Ovary (tissue), 3 donors: Measurements from ENCODE around the gene PMM2.

ENCODE experiments used
- POLR2A ChIP-seq: fragments of 450-650 bp; IDR thresholded peaks from one replicate; pipeline ENCODE4 v1.6.1; 2017; ENCODE audit warnings: antibody characterized with exemption, mild to moderate bottlenecking, moderate library complexity
- TF ChIP-seq, protein P1 (sequence below), 3 donors: fragments of 450-650 bp in 2 of 3; fragments of 200-600 bp in 1 of 3; IDR thresholded peaks; one replicate each; pipeline versions ENCODE4 v1.5.1 to v1.8.0; 2016 to 2022; ENCODE audit warnings: antibody characterized with exemption in 3 of 3, mild to moderate bottlenecking in 1 of 3
- donor health status: DM: no; HTN: no; CAD: no.

DNA sequence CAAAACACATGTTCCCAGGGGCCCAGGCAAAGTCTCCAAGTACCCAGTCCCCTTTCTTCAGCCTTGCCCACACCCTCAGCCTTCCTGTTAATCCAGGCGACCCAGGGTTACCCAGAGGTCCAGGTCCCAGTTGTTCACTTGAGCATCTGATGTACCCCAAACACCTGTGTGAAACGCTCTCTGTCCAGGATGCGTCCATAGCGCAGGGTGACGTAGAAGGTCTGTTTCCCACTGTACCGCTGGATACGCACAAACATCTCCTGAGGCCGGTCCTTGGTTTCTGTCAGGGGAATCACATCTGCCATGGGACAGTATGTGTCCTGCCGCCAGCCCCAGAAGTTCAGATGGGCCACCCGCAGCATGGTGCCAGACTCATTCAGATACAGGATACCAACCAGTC lies 1.8 kb upstream of the PMM2 start:
- TF ChIP-seq, protein P1, sequence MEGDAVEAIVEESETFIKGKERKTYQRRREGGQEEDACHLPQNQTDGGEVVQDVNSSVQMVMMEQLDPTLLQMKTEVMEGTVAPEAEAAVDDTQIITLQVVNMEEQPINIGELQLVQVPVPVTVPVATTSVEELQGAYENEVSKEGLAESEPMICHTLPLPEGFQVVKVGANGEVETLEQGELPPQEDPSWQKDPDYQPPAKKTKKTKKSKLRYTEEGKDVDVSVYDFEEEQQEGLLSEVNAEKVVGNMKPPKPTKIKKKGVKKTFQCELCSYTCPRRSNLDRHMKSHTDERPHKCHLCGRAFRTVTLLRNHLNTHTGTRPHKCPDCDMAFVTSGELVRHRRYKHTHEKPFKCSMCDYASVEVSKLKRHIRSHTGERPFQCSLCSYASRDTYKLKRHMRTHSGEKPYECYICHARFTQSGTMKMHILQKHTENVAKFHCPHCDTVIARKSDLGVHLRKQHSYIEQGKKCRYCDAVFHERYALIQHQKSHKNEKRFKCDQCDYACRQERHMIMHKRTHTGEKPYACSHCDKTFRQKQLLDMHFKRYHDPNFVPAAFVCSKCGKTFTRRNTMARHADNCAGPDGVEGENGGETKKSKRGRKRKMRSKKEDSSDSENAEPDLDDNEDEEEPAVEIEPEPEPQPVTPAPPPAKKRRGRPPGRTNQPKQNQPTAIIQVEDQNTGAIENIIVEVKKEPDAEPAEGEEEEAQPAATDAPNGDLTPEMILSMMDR (IDR thresholded peaks at IDR 0.05) = no peak
- TF ChIP-seq POLR2A = no peak
